ENCODE measurements around the gene OR10H1.

The OR10H1 gene

GRCh38 chr19:15759962-15760565 lies 55.4 kb downstream of the OR10H1 start:
- DNase-seq = no peak

GRCh38 chr19:15758379-15758778 lies 57.1 kb downstream of the OR10H1 start:
- no peak for DNase-seq

All from CD4-positive, alpha-beta T cell treated with Interleukin-10 for 1 hour (primary cell).